Measurements from ENCODE around the gene DNAAF3.

The DNAAF3 gene

GRCh38 chr19:55116232-55116858 is 50.1 kb downstream of the DNAAF3 start:
- peaks cover 22 to 25% of the 10 kb centered on the region in 2 donors for H3K4me1 ChIP-seq (ENCODE audit: control insufficient read depth in 2 of 2, insufficient read depth in 2 of 2, low read length in 2 of 2)
- H3K27ac ChIP-seq (ENCODE audit: low read depth in 2 of 2, low read length in 2 of 2) = peak overlapping the region; percentile 64 to 85
- peak overlapping the region; percentile 85 to 89 for H3K4me3 ChIP-seq (ENCODE audit: low read length in 2 of 2)

GRCh38 chr19:55115446-55116065 is 50.9 kb downstream of the DNAAF3 start:
- Histone ChIP-seq H3K36me3 (ENCODE audit: control insufficient read depth in 2 of 2, insufficient read depth in 2 of 2, low read length in 2 of 2) (peaks cover 0 to 4% of the 10 kb centered on the region in 2 donors), H3K27me3 (ENCODE audit: control insufficient read depth in 2 of 2, insufficient read depth in 2 of 2, low read length in 2 of 2) (no peaks in the 10 kb centered on the region), H3K9me3 (ENCODE audit: control insufficient read depth in 2 of 2, low read length in 2 of 2) (no peaks in the 10 kb centered on the region), H3K27ac (ENCODE audit: low read depth in 2 of 2, low read length in 2 of 2) (peak overlapping the region; percentile 64 to 85), H3K9ac (ENCODE audit: low read depth in 1 of 2, low read length in 2 of 2) (peak overlapping the region; percentile 85), H3K4me3 (ENCODE audit: low read length in 2 of 2) (peak overlapping the region; percentile 85 to 89), H3K4me1 (ENCODE audit: control insufficient read depth in 2 of 2, insufficient read depth in 2 of 2, low read length in 2 of 2) (peaks cover 22 to 25% of the 10 kb centered on the region in 2 donors)

More at GRCh38 chr19:55116232-55116858, 50.1 kb downstream of the DNAAF3 start:
- Histone ChIP-seq H3K36me3 (ENCODE audit: control insufficient read depth in 2 of 2, insufficient read depth in 2 of 2, low read length in 2 of 2) (peaks cover 0 to 4% of the 10 kb centered on the region in 2 donors), H3K9ac (ENCODE audit: low read depth in 1 of 2, low read length in 2 of 2) (peak overlapping the region; percentile 85), H3K27me3 (ENCODE audit: control insufficient read depth in 2 of 2, insufficient read depth in 2 of 2, low read length in 2 of 2) (no peaks in the 10 kb centered on the region), H3K9me3 (ENCODE audit: control insufficient read depth in 2 of 2, low read length in 2 of 2) (no peaks in the 10 kb centered on the region)

GRCh38 chr19:55114566-55115145 is 51.8 kb downstream of the DNAAF3 start:
- Histone ChIP-seq H3K4me3 (ENCODE audit: low read length in 2 of 2) (no peak overlapping the region), H3K9ac (ENCODE audit: low read depth in 1 of 2, low read length in 2 of 2) (no peak overlapping the region), H3K27me3 (ENCODE audit: control insufficient read depth in 2 of 2, insufficient read depth in 2 of 2, low read length in 2 of 2) (no peaks in the 10 kb centered on the region), H3K9me3 (ENCODE audit: control insufficient read depth in 2 of 2, low read length in 2 of 2) (no peaks in the 10 kb centered on the region), H3K36me3 (ENCODE audit: control insufficient read depth in 2 of 2, insufficient read depth in 2 of 2, low read length in 2 of 2) (peaks cover 6 to 7% of the 10 kb centered on the region in 2 donors), H3K27ac (ENCODE audit: low read depth in 2 of 2, low read length in 2 of 2) (peak overlapping the region; percentile 67 to 70), H3K4me1 (ENCODE audit: control insufficient read depth in 2 of 2, insufficient read depth in 2 of 2, low read length in 2 of 2) (peaks cover 22 to 25% of the 10 kb centered on the region in 2 donors)

- Histone ChIP-seq H3K9me3 (ENCODE audit: control insufficient read depth in 2 of 2, low read length in 2 of 2) (no peaks in the 10 kb centered on the region), H3K27ac (ENCODE audit: low read depth in 2 of 2, low read length in 2 of 2) (peak overlapping the region; percentile 74 to 80), H3K4me1 (ENCODE audit: control insufficient read depth in 2 of 2, insufficient read depth in 2 of 2, low read length in 2 of 2) (peaks cover 22 to 24% of the 10 kb centered on the region in 2 donors), H3K27me3 (ENCODE audit: control insufficient read depth in 2 of 2, insufficient read depth in 2 of 2, low read length in 2 of 2) (no peaks in the 10 kb centered on the region), H3K36me3 (ENCODE audit: control insufficient read depth in 2 of 2, insufficient read depth in 2 of 2, low read length in 2 of 2) (peaks cover 9 to 12% of the 10 kb centered on the region in 2 donors), H3K9ac (ENCODE audit: low read depth in 1 of 2, low read length in 2 of 2) (peak overlapping the region in 1 of 2 donors; percentile 12), H3K4me3 (ENCODE audit: low read length in 2 of 2) (no peak overlapping the region)
Measured at GRCh38 chr19:55113570-55114039, 52.8 kb downstream of the DNAAF3 start.

GRCh38 chr19:55112777-55113569 is 53.4 kb downstream of the DNAAF3 start:
- peaks cover 16 to 19% of the 10 kb centered on the region in 2 donors for H3K4me1 ChIP-seq (ENCODE audit: control insufficient read depth in 2 of 2, insufficient read depth in 2 of 2, low read length in 2 of 2)
- H3K36me3 ChIP-seq (ENCODE audit: control insufficient read depth in 2 of 2, insufficient read depth in 2 of 2, low read length in 2 of 2) = peaks cover 9 to 12% of the 10 kb centered on the region in 2 donors
- no peaks in the 10 kb centered on the region for H3K27me3 ChIP-seq (ENCODE audit: control insufficient read depth in 2 of 2, insufficient read depth in 2 of 2, low read length in 2 of 2)
- H3K27ac ChIP-seq (ENCODE audit: low read depth in 2 of 2, low read length in 2 of 2) = peak overlapping the region; percentile 74 to 80
- no peak overlapping the region for H3K4me3 ChIP-seq (ENCODE audit: low read length in 2 of 2)
- no peaks in the 10 kb centered on the region for H3K9me3 ChIP-seq (ENCODE audit: control insufficient read depth in 2 of 2, low read length in 2 of 2)
- peak overlapping the region in 1 of 2 donors; percentile 12 for H3K9ac ChIP-seq (ENCODE audit: low read depth in 1 of 2, low read length in 2 of 2)

GRCh38 chr19:55112246-55112776 is 54.1 kb downstream of the DNAAF3 start:
- Histone ChIP-seq H3K27ac (ENCODE audit: low read depth in 2 of 2, low read length in 2 of 2) (peak overlapping the region; percentile 74 to 80), H3K4me3 (ENCODE audit: low read length in 2 of 2) (no peak overlapping the region), H3K9ac (ENCODE audit: low read depth in 1 of 2, low read length in 2 of 2) (no peak overlapping the region), H3K36me3 (ENCODE audit: control insufficient read depth in 2 of 2, insufficient read depth in 2 of 2, low read length in 2 of 2) (peaks cover 9 to 12% of the 10 kb centered on the region in 2 donors), H3K4me1 (ENCODE audit: control insufficient read depth in 2 of 2, insufficient read depth in 2 of 2, low read length in 2 of 2) (peaks cover 16 to 19% of the 10 kb centered on the region in 2 donors), H3K9me3 (ENCODE audit: control insufficient read depth in 2 of 2, low read length in 2 of 2) (no peaks in the 10 kb centered on the region), H3K27me3 (ENCODE audit: control insufficient read depth in 2 of 2, insufficient read depth in 2 of 2, low read length in 2 of 2) (no peaks in the 10 kb centered on the region)

GRCh38 chr19:55111238-55111831 is 55.1 kb downstream of the DNAAF3 start:
- Histone ChIP-seq H3K27ac (ENCODE audit: low read depth in 2 of 2, low read length in 2 of 2) (no peak overlapping the region), H3K9me3 (ENCODE audit: control insufficient read depth in 2 of 2, low read length in 2 of 2) (no peaks in the 10 kb centered on the region), H3K27me3 (ENCODE audit: control insufficient read depth in 2 of 2, insufficient read depth in 2 of 2, low read length in 2 of 2) (no peaks in the 10 kb centered on the region), H3K9ac (ENCODE audit: low read depth in 1 of 2, low read length in 2 of 2) (no peak overlapping the region), H3K4me3 (ENCODE audit: low read length in 2 of 2) (no peak overlapping the region), H3K36me3 (ENCODE audit: control insufficient read depth in 2 of 2, insufficient read depth in 2 of 2, low read length in 2 of 2) (peaks cover 9 to 17% of the 10 kb centered on the region in 2 donors), H3K4me1 (ENCODE audit: control insufficient read depth in 2 of 2, insufficient read depth in 2 of 2, low read length in 2 of 2) (peaks cover 12 to 14% of the 10 kb centered on the region in 2 donors)

GRCh38 chr19:55109527-55110291 is 56.7 kb downstream of the DNAAF3 start:
- H3K4me3 ChIP-seq (ENCODE audit: low read length in 2 of 2) = no peak overlapping the region
- H3K4me1 ChIP-seq (ENCODE audit: control insufficient read depth in 2 of 2, insufficient read depth in 2 of 2, low read length in 2 of 2) = peaks cover 3 to 6% of the 10 kb centered on the region in 2 donors
- no peaks in the 10 kb centered on the region for H3K27me3 ChIP-seq (ENCODE audit: control insufficient read depth in 2 of 2, insufficient read depth in 2 of 2, low read length in 2 of 2)
- no peak overlapping the region for H3K9ac ChIP-seq (ENCODE audit: low read depth in 1 of 2, low read length in 2 of 2)
- peaks cover 9 to 19% of the 10 kb centered on the region in 2 donors for H3K36me3 ChIP-seq (ENCODE audit: control insufficient read depth in 2 of 2, insufficient read depth in 2 of 2, low read length in 2 of 2)
- no peaks in the 10 kb centered on the region for H3K9me3 ChIP-seq (ENCODE audit: control insufficient read depth in 2 of 2, low read length in 2 of 2)
- no peak overlapping the region for H3K27ac ChIP-seq (ENCODE audit: low read depth in 2 of 2, low read length in 2 of 2)
